Fibroblast of villous mesenchyme (primary cell): Measurements from ENCODE around the gene ZFYVE28. TPM values are rescaled to one million over a fixed set of nuclear protein-coding genes. Genes with fewer than 3 reads are reported as not detected.
"Not testable (repeated sequence)": the region's sequence is repeated elsewhere in the genome, so short reads cannot be mapped to it uniquely, and the experiment has no call there.

Experiments
- DNase-seq: peaks from one replicate; pipeline ENCODE4 v3.0.0-alpha.2; 2010; ENCODE audit warnings: low read depth
- H3K4me3 ChIP-seq: 2 replicates; pipeline ENCODE4 v1.5.1; 2011; ENCODE audit warnings: low read depth, mild to moderate bottlenecking, low read length
- CTCF ChIP-seq: IDR thresholded peaks from 2 replicates; pipeline ENCODE4 v1.5.1; 2012; ENCODE audit warnings: low read depth, mild to moderate bottlenecking, low read length; ENCODE audit not compliant: insufficient read depth
- total RNA-seq: library from RNA; depleted of rRNA; stranded (reverse); fragments of >200 nt; gene quantifications from 2 replicates; pipeline ENCODE4 v1.2.3, GENCODE V29; 2012

ZFYVE28 gene
- 3.2 and 12.1 TPM in 2 replicates for total RNA-seq

GRCh38 chr4:2417765-2418649 lies at the start of gene ZFYVE28:
Gene ZFYVE28 (minus strand): TSS chr4:2418645. CDS start chr4:2418323, 322 bp downstream.
- TF ChIP-seq CTCF, result no peak

DNA sequence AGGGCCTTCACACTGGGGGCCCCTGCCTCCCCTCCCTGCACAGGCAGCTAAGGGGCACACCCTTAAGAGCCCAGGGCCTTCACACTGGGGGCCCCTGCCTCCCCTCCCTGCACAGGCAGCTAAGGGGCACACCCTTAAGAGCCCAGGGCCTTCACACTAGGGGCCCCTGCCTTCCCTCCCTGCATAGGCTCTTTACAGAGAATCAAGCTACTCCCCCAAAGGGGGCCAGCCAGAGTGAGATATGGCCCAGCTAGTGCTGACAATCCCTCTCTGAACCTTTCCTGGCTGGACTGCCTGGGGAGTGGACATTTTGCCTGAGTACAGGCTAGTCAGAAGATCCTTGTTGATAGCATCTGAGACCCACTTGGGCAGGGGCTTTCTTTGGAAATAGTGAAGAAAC lies 47.1 kb upstream of the ZFYVE28 start:
- DNase-seq, H3K4me3 ChIP-seq: not testable (repeated sequence)

More at GRCh38 chr4:2417765-2418649, at the start of gene ZFYVE28:
- H3K4me3 ChIP-seq, result peak within 1 kb of the TSS; percentile 61
- DNase-seq, result peak; percentile 40

DNA sequence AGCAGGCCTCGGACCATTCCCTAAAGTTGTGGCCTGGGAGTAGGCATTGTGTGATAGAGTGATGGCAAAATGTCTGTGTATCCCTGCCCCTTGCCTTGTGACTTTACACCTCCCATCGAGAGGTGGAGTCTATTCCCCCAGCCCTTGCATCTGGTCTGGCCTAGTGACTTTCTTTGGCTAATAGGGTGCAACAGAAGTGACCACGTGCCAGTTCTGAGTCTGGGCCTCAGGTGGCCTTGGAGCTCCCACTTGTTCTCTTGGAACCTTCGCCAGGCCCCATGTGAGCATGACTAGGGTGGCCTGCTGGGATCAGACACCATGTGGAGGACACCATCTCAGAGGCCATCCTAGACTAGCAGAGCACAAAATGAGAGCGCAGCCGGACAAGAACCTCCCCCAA lies 46.6 kb upstream of the ZFYVE28 start:
- TF ChIP-seq CTCF, result no peak
- no peak for DNase-seq
- no peak overlapping the region for H3K4me3 ChIP-seq

DNA sequence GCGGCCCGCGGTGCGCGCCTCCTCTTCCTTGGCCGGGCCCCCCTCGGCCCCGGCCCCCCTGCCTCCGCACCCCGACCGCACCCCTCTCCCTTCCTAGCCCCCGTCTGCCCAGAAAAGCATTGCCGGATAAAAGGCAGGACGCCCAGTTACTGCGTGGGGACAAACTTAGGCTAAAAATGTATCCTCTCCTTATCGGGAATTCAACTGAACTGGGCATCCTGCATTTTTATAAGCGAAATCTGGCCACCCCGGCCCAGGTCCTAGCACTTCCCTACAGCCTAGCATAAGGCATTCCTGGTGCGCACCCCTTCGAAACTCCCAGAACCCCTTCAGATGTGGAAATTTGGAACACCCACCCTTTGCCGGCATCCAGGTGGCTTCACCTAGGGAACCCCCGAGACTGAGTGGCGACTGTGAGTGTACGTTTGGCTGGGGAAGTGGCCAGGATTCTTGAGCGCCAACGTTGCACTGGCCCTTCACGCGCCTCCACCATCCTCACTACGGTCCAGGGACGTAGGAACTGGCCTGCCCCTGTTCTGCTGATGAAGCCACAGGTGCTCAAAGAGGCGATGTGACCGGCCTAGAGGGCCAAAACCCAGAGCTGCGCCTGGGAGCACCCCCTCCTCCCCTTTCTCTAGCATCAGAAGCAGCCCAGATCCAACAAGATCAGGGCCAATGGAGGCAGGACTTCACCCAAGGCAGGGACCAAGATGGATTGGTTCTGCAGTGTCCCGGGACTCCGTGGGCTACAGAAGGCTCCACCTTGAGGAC lies 44.7 kb upstream of the ZFYVE28 start:
- H3K4me3 ChIP-seq, result peak overlapping the region; percentile 44
- TF ChIP-seq CTCF, result no peak
- DNase-seq, result no peak

DNA sequence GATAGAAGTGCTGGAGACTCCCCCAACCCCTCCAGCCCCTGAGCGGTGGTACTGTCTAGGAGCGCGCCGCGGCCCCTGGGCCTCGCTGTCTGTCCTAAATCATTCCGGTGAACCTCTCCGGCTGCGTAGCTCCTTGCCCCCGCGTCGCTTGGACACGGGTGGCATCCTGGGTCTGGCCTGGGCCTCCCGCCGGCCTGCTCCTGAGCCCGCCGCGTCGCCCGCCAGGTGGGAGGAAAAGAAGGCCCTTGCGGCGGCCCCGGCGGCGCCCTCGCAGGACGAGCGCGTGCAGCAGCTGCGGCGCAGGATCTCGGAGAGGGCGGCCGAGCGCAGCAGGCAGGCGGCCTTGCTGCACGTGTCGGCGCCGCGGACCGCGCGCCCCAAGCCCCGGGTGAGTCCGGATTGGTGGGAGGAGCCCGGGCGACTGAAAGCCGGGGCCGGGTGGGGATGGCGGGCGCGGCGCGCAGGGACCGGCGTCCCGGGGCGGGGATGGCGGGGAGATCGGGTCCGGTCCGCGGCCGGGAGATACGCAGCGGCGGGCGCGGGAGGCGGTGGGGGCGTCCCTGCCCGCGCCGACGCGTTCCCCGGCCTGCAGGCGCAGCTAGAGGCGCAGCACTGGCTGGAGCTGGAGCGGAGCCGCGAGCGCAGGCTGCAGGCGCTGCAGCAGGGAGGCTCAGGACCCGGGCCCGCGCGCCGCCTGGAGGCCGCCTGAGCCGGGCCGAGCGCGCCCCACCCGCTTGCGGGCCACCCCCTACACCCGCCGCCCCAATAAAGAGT lies 44.0 kb upstream of the ZFYVE28 start:
- H3K4me3 ChIP-seq, result peak overlapping the region; percentile 44
- peak; percentile 77 for DNase-seq
- peak; percentile 34 for TF ChIP-seq CTCF

DNA sequence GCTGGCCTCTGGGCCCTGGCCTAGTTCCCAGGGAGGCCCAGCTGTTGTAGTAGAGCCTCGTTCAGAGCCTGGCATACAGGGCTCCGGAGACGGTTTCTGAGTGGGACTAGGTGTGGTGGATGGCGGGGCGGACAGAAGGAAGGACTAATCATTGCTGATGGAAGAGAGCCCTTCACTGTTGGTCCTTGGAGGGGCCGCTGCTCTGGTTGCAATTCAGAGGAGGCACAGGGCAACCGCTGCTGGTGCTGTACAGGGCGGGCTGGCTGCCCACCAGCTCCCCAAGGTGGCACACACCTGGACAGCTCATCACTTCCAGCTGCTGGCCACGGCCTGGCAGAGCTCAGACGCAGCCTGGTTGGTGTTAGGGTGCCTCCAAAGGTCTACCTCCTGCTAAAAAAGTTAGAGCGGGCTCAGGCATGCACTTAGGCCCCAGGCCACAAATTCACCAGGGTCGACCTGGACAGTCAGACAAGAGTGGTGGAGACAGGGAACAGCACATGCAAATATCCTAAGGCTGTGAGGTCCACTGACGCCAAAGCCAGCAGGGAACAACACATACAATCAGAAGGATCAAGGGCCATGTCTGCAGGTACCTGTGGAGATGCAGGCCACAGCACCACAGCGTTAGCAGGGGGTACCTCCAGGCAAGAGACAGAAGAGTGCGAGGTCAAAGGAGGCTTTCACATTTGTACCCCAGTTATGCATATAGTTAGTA lies 43.0 kb upstream of the ZFYVE28 start:
- no peak for TF ChIP-seq CTCF
- DNase-seq, result no peak
- no peak overlapping the region for H3K4me3 ChIP-seq
